Smooth muscle cell (in vitro differentiated cells): ENCODE data around the gene CCR7. TPM values are rescaled to one million over a fixed set of nuclear protein-coding genes. Genes with fewer than 3 reads are reported as not detected.
A peak's percentile ranks its signal among the peaks of the same experiment; 100 is the strongest.

ENCODE experiments used
- DNase-seq: peaks from one replicate; lab custom pipeline; 2025; ENCODE audit not compliant: unreplicated experiment; lab: John Stamatoyannopoulos, UW
- H2AFZ ChIP-seq: fragments of 200-600 bp; sonication (generic); 2 replicates; pipeline ENCODE4 v1.6.0; 2016; ENCODE audit warnings: antibody characterized with exemption, low read depth, mild to moderate bottlenecking
- H3F3A ChIP-seq: fragments of 200-600 bp; sonication (generic); 2 replicates; pipeline ENCODE4 v1.6.0; 2017; ENCODE audit warnings: antibody characterized with exemption, low read depth
- H3K27ac ChIP-seq: fragments of 200-600 bp; sonication (generic); 2 replicates; pipeline ENCODE4 v1.5.1; 2016; ENCODE audit warnings: low read depth, mild to moderate bottlenecking
- H3K27me3 ChIP-seq: fragments of 200-600 bp; sonication (generic); 2 replicates; pipeline ENCODE4 v1.6.1; 2016; ENCODE audit warnings: low read depth, mild to moderate bottlenecking
- H3K36me3 ChIP-seq: fragments of 200-600 bp; sonication (generic); 2 replicates; pipeline ENCODE4 v1.5.1; 2016; ENCODE audit warnings: low read depth
- H3K4me1 ChIP-seq: fragments of 200-600 bp; sonication (generic); 2 replicates; pipeline ENCODE4 v1.5.1; 2016; ENCODE audit warnings: low read depth
- H3K4me2 ChIP-seq: fragments of 200-600 bp; sonication (generic); 2 replicates; pipeline ENCODE4 v1.6.0; 2016; ENCODE audit warnings: mild to moderate bottlenecking
- H3K4me3 ChIP-seq: fragments of 200-600 bp; sonication (generic); 2 replicates; pipeline ENCODE4 v1.5.1; 2016; ENCODE audit warnings: mild to moderate bottlenecking
- H3K79me2 ChIP-seq: fragments of 200-600 bp; sonication (generic); 2 replicates; pipeline ENCODE4 v1.6.0; 2016; ENCODE audit warnings: low read depth, mild to moderate bottlenecking
- H3K9ac ChIP-seq: fragments of 200-600 bp; sonication (generic); 2 replicates; pipeline ENCODE4 v1.6.0; 2016; ENCODE audit warnings: low read depth
- H3K9me3 ChIP-seq: fragments of 200-600 bp; sonication (generic); replicated peaks from 2 replicates; pipeline ENCODE4 v1.5.1; 2016; ENCODE audit warnings: low read depth
- H4K20me1 ChIP-seq: fragments of 200-600 bp; sonication (generic); 2 replicates; pipeline ENCODE4 v1.6.0; 2016; ENCODE audit warnings: low read depth
- WGBS: methylation state at CpG from one replicate; pipeline ENCODE4 v1.1.7; 2016; ENCODE audit warnings: low lambda C conversion rate; 5-methylcytosine and 5-hydroxymethylcytosine counted together
- polyA plus RNA-seq: library from polyadenylated mRNA; unstranded; fragments of >200 nt; fragmentation: Nextera tagmentation; extraction: Ambion mirVana; gene quantifications from 2 replicates; pipeline ENCODE4 v1.2.1, GENCODE V29; 2016
- total RNA-seq: library from RNA; depleted of rRNA; stranded (reverse); fragments of >200 nt; gene quantifications from 2 replicates; pipeline ENCODE4 v1.2.3, GENCODE V29; 2014
- TF ChIP-seq, protein P1 (sequence below): fragments of 200-600 bp; sonication (generic); IDR thresholded peaks from 2 replicates; pipeline ENCODE4 v1.5.1; 2017; ENCODE audit warnings: borderline replicate concordance, mild to moderate bottlenecking, antibody characterized with exemption; ENCODE audit not compliant: insufficient read depth, poor library complexity, severe bottlenecking

CCR7 gene
- total and polyA plus RNA-seq, 2 experiments from 2014 or later, result not detected

DNA sequence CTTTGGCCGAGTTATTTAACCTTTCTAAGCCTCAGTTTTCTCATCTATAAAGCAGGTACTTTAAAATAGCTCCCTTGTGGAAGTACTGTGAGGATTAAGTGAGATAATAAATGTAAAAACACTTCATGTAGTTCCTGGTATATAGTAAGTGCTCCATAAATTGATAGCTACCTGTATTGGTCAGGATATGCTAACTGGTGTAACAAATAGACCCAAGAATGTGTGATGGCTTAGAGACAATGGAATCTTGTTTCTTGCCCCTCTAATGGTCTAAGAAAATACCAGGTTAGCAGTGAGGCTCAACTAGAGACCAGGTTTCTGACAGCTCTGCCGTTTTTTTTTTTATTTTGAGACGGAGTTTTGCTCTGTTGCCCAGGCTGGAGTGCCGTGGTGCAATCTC lies 29.8 kb downstream of the CCR7 start:
- H3K4me3 ChIP-seq, result no peak overlapping the region
- H3K27ac ChIP-seq, result no peak overlapping the region
- H3K9me3 ChIP-seq, result no peaks in the 10 kb centered on the region
- H3K27me3 ChIP-seq, result no peaks in the 10 kb centered on the region
- no peaks in the 10 kb centered on the region for H3K4me1 ChIP-seq
- H3K4me2 ChIP-seq, result no peak overlapping the region
- WGBS, result 90% methylated on average over 4 of the region's 4 CpGs
- no peaks in the 10 kb centered on the region for H3K36me3 ChIP-seq
- H2AFZ ChIP-seq, result no peak overlapping the region
- no peak overlapping the region for H3K9ac ChIP-seq
- H3F3A ChIP-seq, result peaks cover 6% of the 10 kb centered on the region
- H3K79me2 ChIP-seq, result no peaks in the 10 kb centered on the region
- TF ChIP-seq, protein P1, sequence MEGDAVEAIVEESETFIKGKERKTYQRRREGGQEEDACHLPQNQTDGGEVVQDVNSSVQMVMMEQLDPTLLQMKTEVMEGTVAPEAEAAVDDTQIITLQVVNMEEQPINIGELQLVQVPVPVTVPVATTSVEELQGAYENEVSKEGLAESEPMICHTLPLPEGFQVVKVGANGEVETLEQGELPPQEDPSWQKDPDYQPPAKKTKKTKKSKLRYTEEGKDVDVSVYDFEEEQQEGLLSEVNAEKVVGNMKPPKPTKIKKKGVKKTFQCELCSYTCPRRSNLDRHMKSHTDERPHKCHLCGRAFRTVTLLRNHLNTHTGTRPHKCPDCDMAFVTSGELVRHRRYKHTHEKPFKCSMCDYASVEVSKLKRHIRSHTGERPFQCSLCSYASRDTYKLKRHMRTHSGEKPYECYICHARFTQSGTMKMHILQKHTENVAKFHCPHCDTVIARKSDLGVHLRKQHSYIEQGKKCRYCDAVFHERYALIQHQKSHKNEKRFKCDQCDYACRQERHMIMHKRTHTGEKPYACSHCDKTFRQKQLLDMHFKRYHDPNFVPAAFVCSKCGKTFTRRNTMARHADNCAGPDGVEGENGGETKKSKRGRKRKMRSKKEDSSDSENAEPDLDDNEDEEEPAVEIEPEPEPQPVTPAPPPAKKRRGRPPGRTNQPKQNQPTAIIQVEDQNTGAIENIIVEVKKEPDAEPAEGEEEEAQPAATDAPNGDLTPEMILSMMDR, result no peak
- H4K20me1 ChIP-seq, result no peaks in the 10 kb centered on the region
- no peak for DNase-seq

DNA sequence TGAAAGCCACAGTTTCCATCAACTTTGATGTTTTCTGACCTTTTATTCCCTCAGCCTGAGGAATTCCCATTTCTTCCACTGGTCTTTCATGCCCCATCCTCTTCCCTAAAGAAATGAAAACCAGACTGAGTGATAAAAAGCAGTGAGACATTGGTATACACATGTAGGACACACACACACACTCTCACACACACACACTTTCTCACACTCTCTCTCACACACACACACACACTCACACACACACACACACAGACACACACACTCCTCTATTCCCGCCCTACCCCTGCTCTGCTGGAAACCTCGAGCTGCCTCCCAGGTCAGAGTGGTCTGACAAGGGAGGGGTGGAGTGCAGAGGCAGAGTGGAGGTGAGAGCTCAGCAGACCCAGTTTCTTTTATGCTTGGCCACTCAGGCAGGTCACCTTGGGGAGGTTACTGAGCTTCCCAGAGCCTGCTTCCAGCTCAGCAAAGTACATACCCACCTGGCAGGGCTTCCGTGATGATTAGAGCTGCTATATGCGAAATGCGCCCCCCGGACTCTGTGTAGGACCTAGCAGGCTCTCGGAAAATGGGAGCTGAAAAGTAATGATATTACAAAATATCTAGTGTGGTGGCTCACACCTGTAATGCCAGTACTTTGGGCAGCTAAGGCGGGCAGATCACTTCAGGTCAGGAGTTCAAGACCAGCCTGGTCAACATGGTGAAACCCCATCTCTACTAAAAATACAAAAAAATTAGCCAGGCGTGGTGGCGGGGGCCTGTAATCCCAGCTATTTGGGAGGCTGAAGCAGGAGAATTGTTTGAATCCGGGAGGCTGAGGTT lies 30.7 kb downstream of the CCR7 start:
- Histone ChIP-seq H3K79me2 (no peaks in the 10 kb centered on the region), H3K4me3 (no peak overlapping the region), H2AFZ (no peak overlapping the region), H3K9me3 (no peaks in the 10 kb centered on the region), H3K36me3 (no peaks in the 10 kb centered on the region), H3K9ac (no peak overlapping the region), H3K27me3 (no peaks in the 10 kb centered on the region), H4K20me1 (no peaks in the 10 kb centered on the region), H3K27ac (peak overlapping the region; percentile 39), H3F3A (peaks cover 6% of the 10 kb centered on the region), H3K4me2 (no peak overlapping the region), H3K4me1 (no peaks in the 10 kb centered on the region)
- DNase-seq, result no peak
- TF ChIP-seq, protein P1, result no peak
- 83% methylated on average over 11 of the region's 11 CpGs for WGBS

DNA sequence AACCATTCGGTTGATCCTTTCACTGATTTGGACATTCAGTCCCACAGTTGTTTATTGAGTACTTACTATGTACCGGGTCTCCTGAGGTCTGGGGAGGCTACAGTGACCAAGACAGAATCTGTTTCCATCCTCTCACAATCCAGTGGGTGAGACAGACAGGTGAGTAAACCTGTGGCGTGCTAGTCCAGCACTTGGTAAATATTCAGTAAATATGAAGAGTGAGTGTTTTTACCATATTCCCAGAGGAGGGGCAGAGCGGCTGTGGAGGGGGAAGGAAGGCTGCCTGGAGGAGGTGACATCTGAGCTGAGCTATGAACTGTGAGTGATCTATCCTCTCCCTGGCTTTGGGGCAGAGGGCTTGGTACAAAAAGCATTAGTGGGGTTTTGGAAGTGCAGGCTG lies 31.4 kb downstream of the CCR7 start:
- Histone ChIP-seq H3K27ac (peak overlapping the region; percentile 39), H3K4me2 (no peak overlapping the region), H3K4me1 (no peaks in the 10 kb centered on the region), H3K9ac (no peak overlapping the region), H3K4me3 (no peak overlapping the region), H3K36me3 (no peaks in the 10 kb centered on the region), H3K27me3 (no peaks in the 10 kb centered on the region), H2AFZ (no peak overlapping the region), H3F3A (peaks cover 6% of the 10 kb centered on the region), H3K79me2 (no peaks in the 10 kb centered on the region), H3K9me3 (no peaks in the 10 kb centered on the region), H4K20me1 (no peaks in the 10 kb centered on the region)
- DNase-seq, result no peak
- TF ChIP-seq, protein P1, result no peak
- WGBS, result 80% methylated on average over 4 of the region's 4 CpGs
